ENCODE results near the gene ODAD2. TPM values are rescaled to one million over a fixed set of nuclear protein-coding genes. Genes with fewer than 3 reads are reported as not detected.

ODAD2 gene
- total and polyA plus RNA-seq, 2 of the 8 experiments (the other 6 are each of a cell fraction or from before 2014, with no cell fraction given) = 0.95 to 4.3 TPM

- TF ChIP-seq KDM4A (IDR thresholded peaks at IDR 0.05; ENCODE audit: low read depth, low read length, severe bottlenecking) = no peak
Observed at GRCh38 chr10:27861781-27862180, 137.1 kb downstream of the ODAD2 start (continued).

All from H1 (cell line).